Endothelial cell of umbilical vein (primary cell): ENCODE measurements around the gene KATNAL1.

Experiments
- CTCF ChIP-seq, 2 donors: IDR thresholded peaks; 1 replicate in 1 of 2; 2 replicates in 1 of 2; pipeline ENCODE4 v1.5.1; 2011; ENCODE audit warnings: low read length in 2 of 2, mild to moderate bottlenecking in 2 of 2, moderate library complexity in 2 of 2, control low read depth in 1 of 2, inconsistent platforms in 1 of 2, low read depth in 1 of 2; ENCODE audit not compliant: insufficient read depth in 1 of 2; ENCODE audit errors: extremely low read depth in 1 of 2
- EZH2 ChIP-seq: IDR thresholded peaks from 2 replicates; pipeline ENCODE4 v1.6.1; 2012; ENCODE audit warnings: borderline replicate concordance, low read depth, mild to moderate bottlenecking, moderate library complexity, low read length, inconsistent platforms; ENCODE audit not compliant: severe bottlenecking
- FOS ChIP-seq: IDR thresholded peaks from 2 replicates; pipeline ENCODE4 v1.6.1; 2011; ENCODE audit warnings: mild to moderate bottlenecking, low read length, moderate library complexity, borderline replicate concordance; ENCODE audit not compliant: insufficient read depth
- MAX ChIP-seq: IDR thresholded peaks from 2 replicates; pipeline ENCODE4 v1.6.1; 2011; ENCODE audit not compliant: insufficient read depth, insufficient read length
- POLR2A ChIP-seq: IDR thresholded peaks from 2 replicates; pipeline ENCODE4 v1.6.1; 2012; ENCODE audit warnings: low read depth, mild to moderate bottlenecking, control low read depth, low read length
- POLR2AphosphoS5 ChIP-seq: IDR thresholded peaks from 2 replicates; pipeline ENCODE4 v1.6.1; 2012; ENCODE audit warnings: low read depth, mild to moderate bottlenecking, control low read depth, low read length, moderate library complexity; ENCODE audit not compliant: insufficient read depth

GRCh38 chr13:30196025-30196424 lies 111.3 kb downstream of the KATNAL1 start:
- no peak for TF ChIP-seq EZH2
- no peak for TF ChIP-seq POLR2AphosphoS5
- no peak for TF ChIP-seq CTCF (IDR thresholded peaks at IDR 0.05; ENCODE audit: extremely low read depth in 1 of 2, insufficient read depth in 1 of 2, low read depth in 1 of 2, low read length in 2 of 2)
- TF ChIP-seq POLR2A: no peak
- TF ChIP-seq FOS: no peak
- TF ChIP-seq MAX: no peak
